GM19463 (cell line): Measurements from ENCODE around the gene SLC51B.
"Not testable (repeated sequence)": the region's sequence is repeated elsewhere in the genome, so short reads cannot be mapped to it uniquely, and the experiment has no call there.

Experiments used
- ATAC-seq: cut with Tn5 transposase; IDR thresholded peaks from one replicate; pipeline ENCODE4 v1.9.1; 2021; ENCODE audit warnings: mild to moderate bottlenecking, moderate library complexity; ENCODE audit not compliant: unreplicated experiment

SLC51B gene

DNA sequence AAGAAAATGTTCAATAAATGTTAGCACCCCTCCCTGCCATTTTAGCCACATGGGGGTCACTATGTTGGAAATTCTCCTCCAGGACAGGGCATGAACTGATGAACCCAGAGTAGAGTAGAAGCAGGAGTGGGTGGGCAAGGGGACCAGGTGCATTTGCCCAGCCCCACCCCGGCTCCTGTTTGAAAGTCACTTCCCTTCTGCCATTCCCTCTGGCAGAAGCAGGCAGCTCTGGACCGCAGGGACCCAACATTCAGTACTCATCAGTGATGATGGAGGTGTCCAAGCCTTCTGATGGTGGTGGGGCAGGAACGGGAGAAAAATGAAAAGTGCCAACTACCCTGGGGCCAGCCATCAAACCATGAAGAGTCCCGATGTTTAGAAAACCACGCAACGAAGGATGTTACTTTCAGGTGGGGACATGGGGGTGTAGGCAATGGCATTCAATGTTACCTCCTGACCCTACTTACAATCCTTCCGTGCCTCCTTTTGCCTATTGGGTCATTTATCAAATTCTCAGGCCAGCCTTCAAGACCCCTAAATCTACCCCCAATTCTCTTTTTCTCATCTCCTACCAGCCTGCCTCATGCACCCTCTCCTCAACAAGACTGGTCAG is 52.6 kb downstream of the SLC51B start:
- no peak for ATAC-seq

DNA sequence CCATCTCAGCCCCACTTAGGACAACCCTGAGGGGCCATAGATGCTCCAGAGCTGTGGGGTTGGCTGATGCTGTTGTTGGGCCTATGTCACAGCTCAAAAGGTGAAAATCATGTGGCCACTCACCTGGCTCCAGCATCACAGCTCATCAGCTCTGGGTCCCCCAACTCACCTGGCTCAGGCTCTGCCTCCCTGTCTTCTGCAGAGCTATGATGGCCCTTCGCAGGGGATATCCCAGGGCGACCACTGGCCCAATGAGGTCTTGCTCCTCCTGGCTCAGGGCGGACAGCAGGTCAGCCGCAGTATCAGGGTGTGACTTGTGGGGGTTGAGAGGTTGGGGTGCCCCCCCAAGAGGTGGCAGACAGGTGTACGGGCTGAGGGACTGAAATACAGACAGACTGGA is 54.1 kb downstream of the SLC51B start:
- ATAC-seq: no peak

DNA sequence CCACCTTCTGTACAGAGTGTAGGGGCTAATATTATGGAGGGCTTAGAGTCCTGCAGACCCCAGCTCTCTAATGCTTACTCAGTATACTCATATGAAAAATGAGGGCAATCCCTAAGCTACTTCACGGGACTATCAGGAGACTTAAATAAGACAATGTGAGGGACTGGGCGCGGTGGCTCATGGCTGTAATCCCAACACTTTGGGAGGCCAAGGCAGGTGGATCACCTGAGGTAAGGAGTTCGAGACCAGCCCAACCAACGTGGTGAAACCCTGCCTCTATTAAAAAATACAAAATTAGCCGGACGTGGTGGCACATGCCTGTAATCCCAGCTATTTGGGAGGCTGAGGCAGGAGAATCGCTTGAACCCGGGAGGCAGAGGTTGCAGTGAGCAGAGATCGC is 54.6 kb downstream of the SLC51B start:
- ATAC-seq: not testable (repeated sequence)

DNA sequence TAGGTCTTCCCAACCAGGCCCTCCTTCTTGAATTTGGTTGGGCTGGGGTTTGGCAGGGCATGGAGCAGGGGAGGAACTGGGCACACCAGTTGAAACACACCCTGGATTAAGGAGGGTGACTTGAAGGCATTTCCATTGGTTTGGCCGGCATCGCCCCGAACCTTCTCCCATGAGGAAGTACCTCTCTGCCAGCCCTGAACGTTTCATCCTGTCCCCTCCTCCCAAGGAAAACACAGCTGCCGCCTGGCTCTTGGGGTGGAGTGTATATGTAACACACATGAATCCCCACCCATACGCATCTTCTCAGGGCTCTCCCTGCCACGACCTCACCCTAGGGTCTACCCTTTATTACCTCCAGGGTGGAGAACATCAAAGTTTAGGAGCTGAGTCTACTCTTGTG is 55.3 kb downstream of the SLC51B start:
- ATAC-seq: no peak

DNA sequence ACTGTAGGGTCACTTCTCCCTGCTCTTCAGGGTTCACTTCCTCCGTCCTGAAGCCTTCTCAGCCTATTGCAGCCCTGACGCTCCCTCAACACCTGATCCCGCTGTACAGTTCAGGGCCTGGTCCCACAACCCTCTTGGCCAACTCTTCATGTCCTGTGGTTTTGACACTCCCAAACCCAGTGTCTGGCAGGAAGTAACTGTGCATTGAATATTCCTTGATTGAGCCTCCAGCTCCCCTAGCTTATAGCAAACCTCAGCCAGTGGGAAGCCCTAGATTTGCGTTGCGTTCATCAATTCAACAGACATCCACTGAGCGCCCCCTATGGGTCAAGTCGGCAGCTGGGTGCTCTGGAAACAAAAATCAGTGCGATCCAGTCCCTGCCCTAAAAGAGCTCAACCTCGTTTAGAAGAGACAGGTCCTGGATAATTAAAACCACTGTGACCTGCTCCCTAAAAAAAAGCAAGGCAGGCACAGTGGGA is 56.3 kb downstream of the SLC51B start:
- no peak for ATAC-seq

DNA sequence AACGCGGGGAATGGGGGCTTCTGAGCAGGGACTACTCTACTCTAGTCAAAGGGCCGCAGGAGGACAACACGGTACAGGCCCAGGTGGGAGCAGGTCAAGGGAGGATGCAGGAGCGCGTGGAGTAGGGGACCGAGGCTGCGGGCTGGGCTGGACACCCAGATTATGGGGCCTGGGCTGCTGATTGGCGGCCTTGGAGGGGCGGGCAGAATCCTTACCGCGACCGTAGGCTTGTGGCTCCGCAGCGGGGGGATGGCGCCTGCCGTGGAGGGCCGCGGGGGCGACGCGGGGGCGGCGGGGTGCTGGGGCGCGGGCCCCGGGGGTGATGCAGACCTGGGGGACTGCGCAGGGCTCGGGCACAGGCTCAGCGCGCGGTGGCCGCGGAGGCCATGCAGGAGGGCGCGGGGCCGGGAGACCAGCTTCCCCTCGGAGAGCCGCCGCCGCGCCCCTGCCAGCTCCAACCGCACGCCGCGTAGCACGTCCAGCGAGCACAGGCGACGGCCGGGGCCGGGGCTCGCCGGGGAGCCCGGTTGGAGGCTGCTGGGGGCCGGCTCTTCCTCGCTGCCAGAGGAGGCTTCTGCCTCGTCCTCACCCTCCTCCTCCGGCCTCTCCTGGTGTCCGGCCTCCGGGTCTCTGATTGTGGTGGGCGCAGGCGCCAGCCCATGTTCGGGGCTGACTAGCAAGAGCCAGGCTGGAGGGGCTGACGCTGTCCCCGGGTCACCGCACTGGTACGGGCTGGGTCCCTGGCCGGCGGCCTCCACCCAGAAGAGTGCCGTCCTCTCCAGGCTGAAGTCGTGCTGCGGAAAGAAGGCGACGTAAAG is 56.9 kb downstream of the SLC51B start:
- ATAC-seq: no peak

DNA sequence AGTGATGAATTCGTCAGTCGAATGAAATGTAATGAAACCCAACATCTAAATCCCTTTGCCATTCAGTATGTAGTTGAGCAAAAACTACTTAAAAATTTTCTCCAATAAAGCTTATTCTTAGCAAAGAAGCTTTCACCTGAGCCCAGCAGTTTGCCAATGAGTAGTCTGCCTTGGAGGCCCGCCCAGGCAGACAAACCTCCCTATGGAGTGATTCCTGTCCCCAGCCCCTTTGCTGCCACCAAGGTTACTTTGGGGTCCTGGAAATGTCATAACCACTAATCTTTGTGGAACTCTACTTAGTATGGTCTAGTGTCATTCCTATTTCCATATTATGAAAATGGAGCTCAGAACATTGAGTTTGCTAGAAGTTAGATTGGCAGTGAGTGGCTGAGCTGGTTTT is 57.7 kb downstream of the SLC51B start:
- ATAC-seq: no peak
